ENCODE results near the gene GCSAM.

DNA sequence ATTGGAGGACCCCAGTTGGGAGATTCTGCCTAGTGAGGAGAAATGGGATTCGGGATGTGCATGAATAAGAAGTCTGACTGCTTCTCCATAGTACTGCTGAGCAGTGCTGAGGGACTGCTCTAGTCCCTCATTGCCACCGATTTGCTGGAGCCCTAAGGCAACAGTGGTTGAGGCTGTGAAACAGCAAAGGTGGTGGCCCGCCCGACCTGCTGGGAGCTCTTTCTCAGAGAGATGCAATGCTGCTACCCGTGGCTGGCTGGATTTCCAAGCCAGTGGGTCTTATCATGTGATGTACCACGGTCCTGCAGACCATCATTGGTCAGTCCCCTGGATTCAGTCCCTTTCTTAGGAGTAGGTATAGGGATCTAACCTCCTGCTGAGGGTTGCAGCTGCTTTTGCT, 42.6 kb upstream of the GCSAM start:
- TF ChIP-seq, protein P1, sequence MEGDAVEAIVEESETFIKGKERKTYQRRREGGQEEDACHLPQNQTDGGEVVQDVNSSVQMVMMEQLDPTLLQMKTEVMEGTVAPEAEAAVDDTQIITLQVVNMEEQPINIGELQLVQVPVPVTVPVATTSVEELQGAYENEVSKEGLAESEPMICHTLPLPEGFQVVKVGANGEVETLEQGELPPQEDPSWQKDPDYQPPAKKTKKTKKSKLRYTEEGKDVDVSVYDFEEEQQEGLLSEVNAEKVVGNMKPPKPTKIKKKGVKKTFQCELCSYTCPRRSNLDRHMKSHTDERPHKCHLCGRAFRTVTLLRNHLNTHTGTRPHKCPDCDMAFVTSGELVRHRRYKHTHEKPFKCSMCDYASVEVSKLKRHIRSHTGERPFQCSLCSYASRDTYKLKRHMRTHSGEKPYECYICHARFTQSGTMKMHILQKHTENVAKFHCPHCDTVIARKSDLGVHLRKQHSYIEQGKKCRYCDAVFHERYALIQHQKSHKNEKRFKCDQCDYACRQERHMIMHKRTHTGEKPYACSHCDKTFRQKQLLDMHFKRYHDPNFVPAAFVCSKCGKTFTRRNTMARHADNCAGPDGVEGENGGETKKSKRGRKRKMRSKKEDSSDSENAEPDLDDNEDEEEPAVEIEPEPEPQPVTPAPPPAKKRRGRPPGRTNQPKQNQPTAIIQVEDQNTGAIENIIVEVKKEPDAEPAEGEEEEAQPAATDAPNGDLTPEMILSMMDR (conservative IDR thresholded peaks at IDR 0.05; ENCODE audit: low read depth in 2 of 2): no peak
- TF ChIP-seq CREB1 (CRISPR knock-in tag; IDR thresholded peaks at IDR 0.05; ENCODE audit: low read depth) (no peak), STAT1 (IDR thresholded peaks at IDR 0.05; ENCODE audit: unreplicated experiment) (no peak), EZH2 (IDR thresholded peaks at IDR 0.05; ENCODE audit: low read depth, unreplicated experiment) (no peak), EZH2phosphoT487 (IDR thresholded peaks at IDR 0.05; ENCODE audit: unreplicated experiment) (no peak), POLR2AphosphoS5 (IDR thresholded peaks at IDR 0.05; ENCODE audit: low read depth) (no peak), NANOG (IDR thresholded peaks at IDR 0.05; ENCODE audit: borderline replicate concordance) (no peak), JUNB (IDR thresholded peaks at IDR 0.05; ENCODE audit: unreplicated experiment) (no peak)
- TF ChIP-seq, protein P2, sequence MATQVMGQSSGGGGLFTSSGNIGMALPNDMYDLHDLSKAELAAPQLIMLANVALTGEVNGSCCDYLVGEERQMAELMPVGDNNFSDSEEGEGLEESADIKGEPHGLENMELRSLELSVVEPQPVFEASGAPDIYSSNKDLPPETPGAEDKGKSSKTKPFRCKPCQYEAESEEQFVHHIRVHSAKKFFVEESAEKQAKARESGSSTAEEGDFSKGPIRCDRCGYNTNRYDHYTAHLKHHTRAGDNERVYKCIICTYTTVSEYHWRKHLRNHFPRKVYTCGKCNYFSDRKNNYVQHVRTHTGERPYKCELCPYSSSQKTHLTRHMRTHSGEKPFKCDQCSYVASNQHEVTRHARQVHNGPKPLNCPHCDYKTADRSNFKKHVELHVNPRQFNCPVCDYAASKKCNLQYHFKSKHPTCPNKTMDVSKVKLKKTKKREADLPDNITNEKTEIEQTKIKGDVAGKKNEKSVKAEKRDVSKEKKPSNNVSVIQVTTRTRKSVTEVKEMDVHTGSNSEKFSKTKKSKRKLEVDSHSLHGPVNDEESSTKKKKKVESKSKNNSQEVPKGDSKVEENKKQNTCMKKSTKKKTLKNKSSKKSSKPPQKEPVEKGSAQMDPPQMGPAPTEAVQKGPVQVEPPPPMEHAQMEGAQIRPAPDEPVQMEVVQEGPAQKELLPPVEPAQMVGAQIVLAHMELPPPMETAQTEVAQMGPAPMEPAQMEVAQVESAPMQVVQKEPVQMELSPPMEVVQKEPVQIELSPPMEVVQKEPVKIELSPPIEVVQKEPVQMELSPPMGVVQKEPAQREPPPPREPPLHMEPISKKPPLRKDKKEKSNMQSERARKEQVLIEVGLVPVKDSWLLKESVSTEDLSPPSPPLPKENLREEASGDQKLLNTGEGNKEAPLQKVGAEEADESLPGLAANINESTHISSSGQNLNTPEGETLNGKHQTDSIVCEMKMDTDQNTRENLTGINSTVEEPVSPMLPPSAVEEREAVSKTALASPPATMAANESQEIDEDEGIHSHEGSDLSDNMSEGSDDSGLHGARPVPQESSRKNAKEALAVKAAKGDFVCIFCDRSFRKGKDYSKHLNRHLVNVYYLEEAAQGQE (IDR thresholded peaks at IDR 0.05; ENCODE audit: unreplicated experiment): no peak
- TF ChIP-seq, protein P3, sequence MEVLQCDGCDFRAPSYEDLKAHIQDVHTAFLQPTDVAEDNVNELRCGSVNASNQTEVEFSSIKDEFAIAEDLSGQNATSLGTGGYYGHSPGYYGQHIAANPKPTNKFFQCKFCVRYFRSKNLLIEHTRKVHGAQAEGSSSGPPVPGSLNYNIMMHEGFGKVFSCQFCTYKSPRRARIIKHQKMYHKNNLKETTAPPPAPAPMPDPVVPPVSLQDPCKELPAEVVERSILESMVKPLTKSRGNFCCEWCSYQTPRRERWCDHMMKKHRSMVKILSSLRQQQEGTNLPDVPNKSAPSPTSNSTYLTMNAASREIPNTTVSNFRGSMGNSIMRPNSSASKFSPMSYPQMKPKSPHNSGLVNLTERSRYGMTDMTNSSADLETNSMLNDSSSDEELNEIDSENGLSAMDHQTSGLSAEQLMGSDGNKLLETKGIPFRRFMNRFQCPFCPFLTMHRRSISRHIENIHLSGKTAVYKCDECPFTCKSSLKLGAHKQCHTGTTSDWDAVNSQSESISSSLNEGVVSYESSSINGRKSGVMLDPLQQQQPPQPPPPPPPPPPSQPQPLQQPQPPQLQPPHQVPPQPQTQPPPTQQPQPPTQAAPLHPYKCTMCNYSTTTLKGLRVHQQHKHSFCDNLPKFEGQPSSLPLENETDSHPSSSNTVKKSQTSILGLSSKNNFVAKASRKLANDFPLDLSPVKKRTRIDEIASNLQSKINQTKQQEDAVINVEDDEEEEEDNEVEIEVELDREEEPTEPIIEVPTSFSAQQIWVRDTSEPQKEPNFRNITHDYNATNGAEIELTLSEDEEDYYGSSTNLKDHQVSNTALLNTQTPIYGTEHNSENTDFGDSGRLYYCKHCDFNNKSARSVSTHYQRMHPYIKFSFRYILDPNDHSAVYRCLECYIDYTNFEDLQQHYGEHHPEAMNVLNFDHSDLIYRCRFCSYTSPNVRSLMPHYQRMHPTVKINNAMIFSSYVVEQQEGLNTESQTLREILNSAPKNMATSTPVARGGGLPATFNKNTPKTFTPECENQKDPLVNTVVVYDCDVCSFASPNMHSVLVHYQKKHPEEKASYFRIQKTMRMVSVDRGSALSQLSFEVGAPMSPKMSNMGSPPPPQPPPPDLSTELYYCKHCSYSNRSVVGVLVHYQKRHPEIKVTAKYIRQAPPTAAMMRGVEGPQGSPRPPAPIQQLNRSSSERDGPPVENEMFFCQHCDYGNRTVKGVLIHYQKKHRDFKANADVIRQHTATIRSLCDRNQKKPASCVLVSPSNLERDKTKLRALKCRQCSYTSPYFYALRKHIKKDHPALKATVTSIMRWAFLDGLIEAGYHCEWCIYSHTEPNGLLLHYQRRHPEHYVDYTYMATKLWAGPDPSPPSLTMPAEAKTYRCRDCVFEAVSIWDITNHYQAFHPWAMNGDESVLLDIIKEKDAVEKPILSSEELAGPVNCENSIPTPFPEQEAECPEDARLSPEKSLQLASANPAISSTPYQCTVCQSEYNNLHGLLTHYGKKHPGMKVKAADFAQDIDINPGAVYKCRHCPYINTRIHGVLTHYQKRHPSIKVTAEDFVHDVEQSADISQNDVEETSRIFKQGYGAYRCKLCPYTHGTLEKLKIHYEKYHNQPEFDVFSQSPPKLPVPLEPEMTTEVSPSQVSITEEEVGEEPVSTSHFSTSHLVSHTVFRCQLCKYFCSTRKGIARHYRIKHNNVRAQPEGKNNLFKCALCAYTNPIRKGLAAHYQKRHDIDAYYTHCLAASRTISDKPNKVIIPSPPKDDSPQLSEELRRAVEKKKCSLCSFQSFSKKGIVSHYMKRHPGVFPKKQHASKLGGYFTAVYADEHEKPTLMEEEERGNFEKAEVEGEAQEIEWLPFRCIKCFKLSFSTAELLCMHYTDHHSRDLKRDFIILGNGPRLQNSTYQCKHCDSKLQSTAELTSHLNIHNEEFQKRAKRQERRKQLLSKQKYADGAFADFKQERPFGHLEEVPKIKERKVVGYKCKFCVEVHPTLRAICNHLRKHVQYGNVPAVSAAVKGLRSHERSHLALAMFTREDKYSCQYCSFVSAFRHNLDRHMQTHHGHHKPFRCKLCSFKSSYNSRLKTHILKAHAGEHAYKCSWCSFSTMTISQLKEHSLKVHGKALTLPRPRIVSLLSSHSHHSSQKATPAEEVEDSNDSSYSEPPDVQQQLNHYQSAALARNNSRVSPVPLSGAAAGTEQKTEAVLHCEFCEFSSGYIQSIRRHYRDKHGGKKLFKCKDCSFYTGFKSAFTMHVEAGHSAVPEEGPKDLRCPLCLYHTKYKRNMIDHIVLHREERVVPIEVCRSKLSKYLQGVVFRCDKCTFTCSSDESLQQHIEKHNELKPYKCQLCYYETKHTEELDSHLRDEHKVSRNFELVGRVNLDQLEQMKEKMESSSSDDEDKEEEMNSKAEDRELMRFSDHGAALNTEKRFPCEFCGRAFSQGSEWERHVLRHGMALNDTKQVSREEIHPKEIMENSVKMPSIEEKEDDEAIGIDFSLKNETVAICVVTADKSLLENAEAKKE (CRISPR knock-in tag; IDR thresholded peaks at IDR 0.05): no peak

Data from GM23338 (cell line).